Spleen (tissue), 11 donors: ENCODE results near the gene ZCCHC4. TPM values are rescaled to one million over a fixed set of nuclear protein-coding genes. Genes with fewer than 3 reads are reported as not detected.

Source experiments
- DNase-seq: peaks from one replicate; pipeline ENCODE4 v3.0.0-alpha.2; 2020
- H3K27ac ChIP-seq, 8 donors: fragments of 200-600 bp; sonication (generic) in 7 of 8; 1 replicate in 4 of 8; 2 replicates in 4 of 8; pipeline versions ENCODE4 v1.5.0 to v1.8.0; 2016 to 2021; ENCODE audit warnings: inconsistent platforms in 4 of 8, mild to moderate bottlenecking in 4 of 8, moderate library complexity in 1 of 8
- H3K27me3 ChIP-seq, 7 donors: fragments of 200-600 bp; sonication (generic) in 6 of 7; replicated peaks in 1 of 7; 1 replicate in 4 of 7; 2 replicates in 3 of 7; pipeline versions ENCODE4 v1.5.0 to v1.8.0; 2016 to 2021; ENCODE audit warnings: inconsistent platforms in 3 of 7, mild to moderate bottlenecking in 1 of 7
- H3K36me3 ChIP-seq, 6 donors: fragments of 200-600 bp; sonication (generic) in 5 of 6; 1 replicate in 4 of 6; 2 replicates in 2 of 6; pipeline versions ENCODE4 v1.5.0 to v1.8.0; 2016 to 2021; ENCODE audit warnings: inconsistent platforms in 2 of 6
- H3K4me1 ChIP-seq, 6 donors: fragments of 200-600 bp; sonication (generic) in 5 of 6; 1 replicate in 3 of 6; 2 replicates in 3 of 6; pipeline versions ENCODE4 v1.5.0 to v1.8.0; 2016 to 2021; ENCODE audit warnings: inconsistent platforms in 3 of 6
- H3K4me3 ChIP-seq, 8 donors: fragments of 200-600 bp; sonication (generic) in 7 of 8; 1 replicate in 4 of 8; 2 replicates in 4 of 8; pipeline versions ENCODE4 v1.5.0 to v1.8.0; 2016 to 2021; ENCODE audit warnings: inconsistent platforms in 4 of 8, mild to moderate bottlenecking in 4 of 8, moderate library complexity in 2 of 8
- H3K9me3 ChIP-seq, 8 donors: fragments of 200-600 bp; sonication (generic) in 7 of 8; 1 replicate in 4 of 8; 2 replicates in 4 of 8; pipeline versions ENCODE4 v1.5.0 to v1.8.0; 2016 to 2021; ENCODE audit warnings: inconsistent platforms in 4 of 8
- POLR2A ChIP-seq, 3 donors: fragments of 450-650 bp; IDR thresholded peaks; one replicate each; pipeline ENCODE4 v1.5.1; 2017; ENCODE audit warnings: antibody characterized with exemption in 3 of 3, mild to moderate bottlenecking in 1 of 3
- POLR2AphosphoS5 ChIP-seq, 3 donors: sonication (generic); formaldehyde crosslinking; IDR thresholded peaks; one replicate each; pipeline ENCODE4 v1.5.1; 2017; ENCODE audit warnings: antibody characterized with exemption in 3 of 3
- WGBS, 5 donors: extraction: QIAGEN DNeasy Blood & Tissue Kit in 3 of 5; methylation state at CpG; one replicate each; pipeline versions ENCODE4 v1.1.5 to v1.1.7; 2013 to 2018; 5-methylcytosine and 5-hydroxymethylcytosine counted together
- intact Hi-C: fragments of 100-400 bp; cut with DNase I; formaldehyde crosslinking; loops from one replicate; pipeline ENCODE4 v1.15.0; 2023; ENCODE audit warnings: low total_unique reads
- polyA plus RNA-seq, 3 donors: library from polyadenylated mRNA; stranded (reverse); fragments of 200-250 nt; gene quantifications; one replicate each; pipeline ENCODE4 v1.2.1, GENCODE V29; 2013
- total RNA-seq, 7 donors: library from RNA; depleted of rRNA in 3 of 7; stranded (reverse); fragments of >200 nt in 3 of 7; fragmentation: NEBNext Ultra II Directional in 4 of 7; extraction: Animal tissue kit (Norgen Biotek cat#: 25700) in 4 of 7; gene quantifications; one replicate each; pipeline versions ENCODE4 v1.1.0 to v1.2.1, GENCODE V29; 2016 to 2021
- TF ChIP-seq, protein P1 (sequence below), 11 experiments: fragments of 200-600 bp in 7 of 11; fragments of 450-650 bp in 4 of 11; sonication (generic) in 4 of 11; IDR thresholded peaks in 8 of 11; conservative IDR thresholded peaks in 3 of 11; 1 replicate in 7 of 11; 2 replicates in 4 of 11; pipeline versions ENCODE4 v1.4.0 to v1.8.0; 2016 to 2021; ENCODE audit warnings: antibody characterized with exemption in 11 of 11, inconsistent platforms in 4 of 11, mild to moderate bottlenecking in 1 of 11
- donor health status: healthy with polysubstance abuse.
- donor health status: DM: no; HTN: no; CAD: no; lungs with moderate emphysema.
- donor health status: DM: no; HTN: no; CAD: no.
- donor health status: Bipolar disorder and iron deficiency.
- donor health status: healthy.
- donor health status: DM: no; HTN: no; CAD: no.
- donor health status: DM: yes; HTN: yes; CAD: no.

ZCCHC4 gene
- total and polyA plus RNA-seq, 10 donors: 5.6 to 14.7 (median 12.1) TPM

DNA sequence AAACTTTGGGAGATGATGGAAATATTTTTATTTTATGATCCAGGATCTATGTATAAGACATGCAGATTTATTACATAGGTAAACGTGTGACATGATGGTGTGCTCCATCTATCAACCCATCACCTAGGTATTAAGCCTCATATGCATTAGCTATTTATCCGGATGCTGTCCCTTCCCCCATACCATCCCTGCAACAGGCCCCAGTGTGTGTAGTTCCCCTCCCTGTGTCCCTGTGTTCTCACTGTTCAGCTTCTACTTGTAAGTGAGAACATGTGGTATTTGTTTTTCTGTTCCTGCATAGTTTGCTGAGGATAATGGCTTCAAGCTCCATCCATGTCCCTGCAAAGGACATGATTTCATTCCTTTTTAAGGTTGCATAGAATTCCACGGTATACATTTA, 28.1 kb upstream of the ZCCHC4 start:
- Histone ChIP-seq H3K27ac (no peak overlapping the region), H3K9me3 (peaks cover 0 to 17% (median 6%) of the 10 kb centered on the region in 8 donors), H3K4me1 (no peaks in the 10 kb centered on the region), H3K27me3 (no peaks in the 10 kb centered on the region), H3K4me3 (no peak overlapping the region), H3K36me3 (peaks cover 0 to 23% (median 12%) of the 10 kb centered on the region in 6 donors)
- DNase-seq: no peak
- TF ChIP-seq POLR2A (IDR thresholded peaks at IDR 0.05) (no peak), POLR2AphosphoS5 (IDR thresholded peaks at IDR 0.05) (no peak)
- TF ChIP-seq, protein P1, sequence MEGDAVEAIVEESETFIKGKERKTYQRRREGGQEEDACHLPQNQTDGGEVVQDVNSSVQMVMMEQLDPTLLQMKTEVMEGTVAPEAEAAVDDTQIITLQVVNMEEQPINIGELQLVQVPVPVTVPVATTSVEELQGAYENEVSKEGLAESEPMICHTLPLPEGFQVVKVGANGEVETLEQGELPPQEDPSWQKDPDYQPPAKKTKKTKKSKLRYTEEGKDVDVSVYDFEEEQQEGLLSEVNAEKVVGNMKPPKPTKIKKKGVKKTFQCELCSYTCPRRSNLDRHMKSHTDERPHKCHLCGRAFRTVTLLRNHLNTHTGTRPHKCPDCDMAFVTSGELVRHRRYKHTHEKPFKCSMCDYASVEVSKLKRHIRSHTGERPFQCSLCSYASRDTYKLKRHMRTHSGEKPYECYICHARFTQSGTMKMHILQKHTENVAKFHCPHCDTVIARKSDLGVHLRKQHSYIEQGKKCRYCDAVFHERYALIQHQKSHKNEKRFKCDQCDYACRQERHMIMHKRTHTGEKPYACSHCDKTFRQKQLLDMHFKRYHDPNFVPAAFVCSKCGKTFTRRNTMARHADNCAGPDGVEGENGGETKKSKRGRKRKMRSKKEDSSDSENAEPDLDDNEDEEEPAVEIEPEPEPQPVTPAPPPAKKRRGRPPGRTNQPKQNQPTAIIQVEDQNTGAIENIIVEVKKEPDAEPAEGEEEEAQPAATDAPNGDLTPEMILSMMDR (IDR thresholded peaks at IDR 0.05 in 8 of 11, conservative IDR thresholded peaks at IDR 0.05 in 3 of 11): no peak
- WGBS, 5 donors: 73 to 90% (median 78%) methylated on average over 3 of the region's 3 CpGs
- intact Hi-C loops: no loop called here

DNA sequence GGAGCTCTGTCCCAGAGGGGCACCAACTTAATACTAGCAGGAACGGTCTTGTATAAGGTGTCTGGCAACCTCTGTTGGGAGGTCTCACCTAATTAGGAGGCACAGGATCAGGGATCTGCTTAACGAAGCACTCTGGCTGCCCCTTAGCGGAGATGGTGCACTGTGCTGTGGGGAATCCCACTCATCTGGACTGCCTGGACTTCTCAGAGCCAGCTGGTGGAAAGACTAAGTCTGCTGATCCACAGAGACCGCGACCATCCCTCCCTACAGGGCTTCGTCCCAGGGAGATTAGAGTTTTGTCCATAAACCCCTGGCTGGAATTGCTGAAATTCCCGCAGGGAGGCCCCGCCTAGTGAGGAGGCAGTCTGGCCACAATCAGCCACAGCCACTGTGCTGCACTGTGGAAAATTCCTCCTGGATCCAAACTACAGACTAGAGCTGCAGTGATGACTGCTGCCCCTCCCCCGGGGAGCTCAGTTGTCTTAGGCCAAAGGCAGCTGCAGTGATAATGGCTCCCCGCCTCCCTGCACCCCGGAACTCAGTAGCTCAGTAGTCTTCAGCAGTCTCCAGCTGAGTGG, 22.0 kb upstream of the ZCCHC4 start:
- H3K36me3 ChIP-seq: no peaks in the 10 kb centered on the region
- intact Hi-C loops: no loop called here
- H3K9me3 ChIP-seq: peaks cover 0 to 17% (median 6%) of the 10 kb centered on the region in 8 donors
- no peak overlapping the region for H3K27ac ChIP-seq
- WGBS, 5 donors: 87 to 94% (median 91%) methylated on average over 7 to 11 of the region's 11 CpGs
- no peak overlapping the region for H3K4me3 ChIP-seq
- DNase-seq: no peak
- TF ChIP-seq POLR2A (IDR thresholded peaks at IDR 0.05) (no peak), POLR2AphosphoS5 (IDR thresholded peaks at IDR 0.05) (no peak)
- TF ChIP-seq, protein P1 (IDR thresholded peaks at IDR 0.05 in 8 of 11, conservative IDR thresholded peaks at IDR 0.05 in 3 of 11): no peak
- H3K27me3 ChIP-seq: no peaks in the 10 kb centered on the region
- H3K4me1 ChIP-seq: no peaks in the 10 kb centered on the region

DNA sequence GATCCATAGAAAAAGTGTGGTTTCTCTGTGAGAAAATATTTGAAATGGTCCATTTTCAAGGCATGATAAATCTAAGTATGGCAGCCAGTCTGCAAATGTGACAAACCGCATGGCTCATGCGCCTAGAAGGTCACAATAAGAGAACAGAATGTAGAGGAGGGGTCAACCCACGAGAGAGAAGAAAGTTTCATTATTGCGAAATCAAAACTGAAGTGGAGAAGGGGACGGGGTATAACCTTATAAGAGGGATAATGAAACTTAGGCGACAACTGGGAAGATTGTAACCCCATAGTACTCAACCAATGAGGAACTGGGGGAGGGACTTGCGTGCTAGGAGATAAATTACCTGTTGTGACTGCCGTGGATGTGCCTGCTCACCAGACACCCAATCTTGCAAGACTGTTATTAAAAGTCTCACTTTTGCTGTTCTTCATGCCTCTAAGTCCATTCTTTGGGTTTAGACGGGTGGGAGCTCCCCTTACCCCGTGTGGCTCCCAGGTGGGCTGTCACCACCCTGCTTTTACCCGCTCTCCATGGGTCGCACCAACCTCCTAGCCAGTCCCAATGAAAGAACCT, 21.3 kb upstream of the ZCCHC4 start:
- TF ChIP-seq POLR2A (IDR thresholded peaks at IDR 0.05): no peak
- TF ChIP-seq, protein P1 (IDR thresholded peaks at IDR 0.05 in 8 of 11, conservative IDR thresholded peaks at IDR 0.05 in 3 of 11): no peak
- TF ChIP-seq POLR2AphosphoS5 (IDR thresholded peaks at IDR 0.05): no peak
- WGBS, 5 donors: 79 to 88% (median 80%) methylated on average over 12 of the region's 12 CpGs
- intact Hi-C loops: no loop called here

DNA sequence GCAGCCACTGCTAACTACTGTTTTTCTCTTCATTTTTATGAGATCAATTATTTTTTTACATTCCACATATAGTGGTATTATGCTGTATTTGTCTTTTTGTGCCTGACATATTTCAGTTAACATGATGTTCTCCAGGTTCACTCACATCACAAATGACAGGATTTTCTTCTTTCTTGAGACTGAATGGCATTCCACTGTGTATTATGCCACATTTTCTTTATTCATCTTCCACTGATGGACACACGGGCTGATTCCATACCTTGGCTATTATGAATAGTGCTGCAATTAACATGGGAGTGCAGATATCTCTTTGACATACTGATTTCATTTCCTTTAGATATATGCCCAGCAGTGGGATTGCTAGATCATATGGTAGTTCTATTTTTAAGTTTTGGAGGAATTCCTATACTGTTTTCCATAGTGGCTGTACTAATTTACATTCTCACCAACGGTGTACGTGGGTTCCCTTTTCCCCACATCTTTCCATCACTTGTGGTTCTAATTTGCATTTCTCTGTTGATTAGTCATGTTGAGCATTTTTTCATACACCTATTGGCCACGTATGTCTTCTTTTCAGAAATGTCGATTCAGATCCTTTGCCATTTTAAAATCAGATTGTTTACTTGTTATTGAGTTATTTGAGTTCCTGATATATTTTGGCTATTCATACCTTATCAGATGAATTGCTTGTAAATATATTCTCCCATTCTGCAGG, 14.9 kb upstream of the ZCCHC4 start:
- Histone ChIP-seq H3K27ac (no peak overlapping the region), H3K36me3 (no peaks in the 10 kb centered on the region), H3K4me1 (no peaks in the 10 kb centered on the region), H3K27me3 (no peaks in the 10 kb centered on the region), H3K9me3 (no peaks in the 10 kb centered on the region), H3K4me3 (no peak overlapping the region)
- no peak for TF ChIP-seq POLR2AphosphoS5 (IDR thresholded peaks at IDR 0.05)
- TF ChIP-seq POLR2A (IDR thresholded peaks at IDR 0.05): no peak
- TF ChIP-seq, protein P1 (IDR thresholded peaks at IDR 0.05 in 8 of 11, conservative IDR thresholded peaks at IDR 0.05 in 3 of 11): no peak
- 60 to 77% (median 68%) methylated on average over 5 of the region's 5 CpGs for WGBS, 5 donors
- intact Hi-C loops: no loop called here
- DNase-seq: no peak

More for the DNA sequence above, 21.3 kb upstream of the ZCCHC4 start:
- Histone ChIP-seq H3K27ac (no peak overlapping the region), H3K9me3 (peaks cover 0 to 17% (median 6%) of the 10 kb centered on the region in 8 donors), H3K36me3 (no peaks in the 10 kb centered on the region), H3K4me1 (no peaks in the 10 kb centered on the region), H3K4me3 (no peak overlapping the region), H3K27me3 (no peaks in the 10 kb centered on the region)
- no peak for DNase-seq
